HG03025 (cell line): ENCODE results near the gene RGS14.
"Not testable (repeated sequence)": the region's sequence is repeated elsewhere in the genome, so short reads cannot be mapped to it uniquely, and the experiment has no call there.

Source experiments
- ATAC-seq: cut with Tn5 transposase; IDR thresholded peaks from one replicate; pipeline ENCODE4 v1.9.1; 2021; ENCODE audit warnings: mild to moderate bottlenecking, moderate library complexity; ENCODE audit not compliant: unreplicated experiment, low FRiP score

The RGS14 gene

GRCh38 chr5:177375516-177375915 lies 17.8 kb downstream of the RGS14 start:
- not testable (repeated sequence) for ATAC-seq

GRCh38 chr5:177376107-177376506 lies 18.4 kb downstream of the RGS14 start:
- ATAC-seq = no peak

- ATAC-seq = no peak
Observed at GRCh38 chr5:177377851-177378776, 20.4 kb downstream of the RGS14 start.

- ATAC-seq = no peak
Observed at GRCh38 chr5:177378884-177379883, 21.5 kb downstream of the RGS14 start.

- ATAC-seq = no peak
Observed at GRCh38 chr5:177380805-177381126, 23.0 kb downstream of the RGS14 start.

- ATAC-seq = no peak
Observed at GRCh38 chr5:177382423-177383029, 24.8 kb downstream of the RGS14 start.

- no peak for ATAC-seq
Observed at GRCh38 chr5:177383181-177383580, 25.5 kb downstream of the RGS14 start.

- ATAC-seq = no peak
Observed at GRCh38 chr5:177384134-177384533, 26.4 kb downstream of the RGS14 start, which contains the start of gene SLC34A1. Gene SLC34A1 (plus strand): TSS chr5:177384434. CDS start chr5:177385742, 1,308 bp downstream.

- no peak for ATAC-seq
Observed at GRCh38 chr5:177385720-177386119, 28.0 kb downstream of the RGS14 start.

- no peak for ATAC-seq
Observed at GRCh38 chr5:177386542-177386941, 28.8 kb downstream of the RGS14 start.

GRCh38 chr5:177387405-177387804 lies 29.7 kb downstream of the RGS14 start:
- no peak for ATAC-seq

- ATAC-seq = no peak
Observed at GRCh38 chr5:177388521-177389052, 30.9 kb downstream of the RGS14 start.

GRCh38 chr5:177389241-177390169 lies 31.8 kb downstream of the RGS14 start:
- no peak for ATAC-seq

- ATAC-seq = no peak
Observed at GRCh38 chr5:177390363-177391300, 32.9 kb downstream of the RGS14 start.

GRCh38 chr5:177392765-177393164 lies 35.0 kb downstream of the RGS14 start:
- no peak for ATAC-seq

- ATAC-seq = no peak
Observed at GRCh38 chr5:177393206-177393765, 35.6 kb downstream of the RGS14 start.

- no peak for ATAC-seq
Observed at GRCh38 chr5:177393990-177394389, 36.3 kb downstream of the RGS14 start.

GRCh38 chr5:177396078-177396477 lies 38.4 kb downstream of the RGS14 start:
- no peak for ATAC-seq
